ENCODE results near the gene SHISA6.

SHISA6 gene

DNA sequence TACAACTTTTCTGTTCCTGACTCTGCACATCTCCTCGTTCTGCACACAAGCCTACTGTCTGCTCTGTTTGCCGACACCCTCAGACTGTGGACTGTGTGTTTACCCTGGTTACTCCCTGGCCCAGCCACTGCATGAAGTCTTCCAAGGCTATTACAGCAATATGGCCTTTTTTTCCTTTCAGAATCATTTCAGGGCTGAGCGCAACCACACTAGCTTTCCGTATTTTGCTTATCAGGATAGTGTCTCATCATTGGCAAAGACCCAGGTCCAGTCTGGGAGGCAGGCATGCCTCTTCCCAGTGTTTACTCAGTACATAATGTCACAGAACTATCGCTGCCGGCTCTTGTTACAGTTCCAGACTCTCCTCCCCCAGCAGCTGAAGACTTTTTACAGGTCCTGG is 367.4 kb downstream of the SHISA6 start:
- no peak for DNase-seq

DNA sequence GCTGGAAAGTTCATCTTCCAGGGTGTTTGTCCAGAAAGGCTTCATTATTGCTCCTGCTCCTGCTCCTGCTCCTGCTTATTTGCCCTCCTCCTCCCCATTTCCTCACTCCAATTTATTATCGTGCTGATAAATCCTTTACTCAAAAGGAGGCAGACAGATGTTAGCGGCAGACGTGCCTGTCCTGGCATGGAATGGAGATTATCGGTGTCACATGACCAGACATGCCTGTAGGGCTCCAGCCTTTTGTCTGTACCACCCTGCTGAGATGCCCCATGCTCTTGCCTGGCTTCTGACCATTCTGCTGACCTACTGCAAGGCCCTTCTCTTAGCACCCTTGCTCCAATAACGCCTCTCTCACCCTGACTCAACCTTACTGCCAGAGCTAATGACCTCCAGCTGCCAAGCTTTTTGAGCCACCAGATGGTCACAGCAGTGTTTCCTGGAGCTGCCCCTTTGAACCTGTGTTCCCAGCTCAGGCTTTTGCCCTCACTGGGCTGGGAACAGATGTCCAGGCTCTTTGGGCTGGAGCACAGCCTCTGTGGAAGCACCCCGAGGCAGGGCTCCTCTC is 370.1 kb downstream of the SHISA6 start:
- DNase-seq: no peak

DNA sequence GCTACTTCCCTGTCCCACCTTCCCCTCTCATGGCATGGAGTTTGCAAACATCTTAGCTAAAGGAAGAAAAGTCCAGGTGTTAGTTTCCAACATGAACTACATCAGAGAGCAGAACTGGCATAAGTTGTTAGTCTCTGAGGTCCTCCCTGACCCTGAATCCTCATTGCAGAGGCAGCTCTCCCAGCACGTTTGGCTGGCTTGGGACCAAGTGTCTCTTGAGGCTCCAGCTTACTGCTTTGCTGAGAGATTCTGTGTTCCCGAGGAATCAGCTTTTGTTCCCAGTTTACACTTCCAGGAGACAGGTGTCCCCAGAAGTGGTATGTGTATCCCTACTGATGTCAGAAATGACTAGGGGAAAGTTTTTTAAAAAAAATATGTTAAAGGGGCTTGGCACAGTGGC is 371.9 kb downstream of the SHISA6 start:
- no peak for DNase-seq

Measured in DMS79 (cell line).